GM18508 (cell line): ENCODE measurements around the gene TENT4A.

ENCODE experiments used
- ATAC-seq: cut with Tn5 transposase; IDR thresholded peaks from one replicate; pipeline ENCODE4 v1.9.1; 2021; ENCODE audit warnings: moderate number of reproducible peaks; ENCODE audit not compliant: insufficient read depth, unreplicated experiment

Gene TENT4A

DNA sequence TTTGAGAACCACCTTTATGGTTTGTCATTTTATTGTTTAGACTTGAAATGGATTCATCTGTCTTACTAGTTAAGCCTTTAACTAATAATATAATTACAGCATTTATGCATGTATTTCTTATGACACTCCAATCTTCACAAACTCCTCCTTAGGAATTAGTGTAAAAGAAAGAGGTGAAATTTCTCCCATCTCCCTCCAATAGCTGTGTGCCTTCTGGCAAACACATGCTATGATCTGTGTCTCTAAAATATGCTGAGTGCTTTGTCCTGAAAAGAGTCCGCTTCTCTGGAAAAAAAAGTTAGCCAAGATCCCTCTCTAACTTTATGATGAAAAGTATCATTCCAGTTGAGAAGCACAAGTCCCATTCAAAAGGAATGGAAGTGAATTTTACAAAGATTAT lies 13.9 kb upstream of the TENT4A start:
- no peak for ATAC-seq

DNA sequence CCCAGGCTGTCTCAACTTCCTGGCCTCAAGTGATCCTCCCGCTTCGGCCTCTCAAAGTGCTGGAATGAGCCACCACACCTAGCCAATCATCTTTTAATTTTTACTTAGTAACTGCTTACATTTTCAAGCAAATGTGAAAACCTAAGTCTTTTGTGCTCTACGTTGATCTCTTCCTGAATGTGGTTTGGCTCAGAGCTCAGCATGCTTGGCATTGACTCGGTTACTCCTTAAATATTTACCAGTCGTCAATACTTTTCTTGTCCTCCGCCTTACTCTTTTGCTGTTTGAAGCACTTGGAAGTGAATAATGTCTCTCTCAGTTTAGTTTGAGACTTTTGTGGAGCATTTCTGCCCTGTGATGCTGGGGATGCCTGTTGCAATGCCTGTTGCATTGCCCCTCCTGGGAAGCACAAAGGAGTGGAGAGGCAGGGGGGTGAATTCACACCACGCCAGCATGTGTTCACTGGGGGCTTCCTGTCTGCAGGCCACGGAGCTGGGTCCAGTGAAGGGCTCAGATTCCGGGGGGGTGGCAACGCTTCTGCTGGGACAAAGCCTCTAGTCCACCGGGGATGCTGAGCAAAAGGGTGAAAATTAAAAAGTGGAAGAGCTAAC lies 13.1 kb upstream of the TENT4A start:
- ATAC-seq = no peak

GRCh38 chr5:6700685-6701355 lies 12.4 kb upstream of the TENT4A start:
- ATAC-seq = no peak

DNA sequence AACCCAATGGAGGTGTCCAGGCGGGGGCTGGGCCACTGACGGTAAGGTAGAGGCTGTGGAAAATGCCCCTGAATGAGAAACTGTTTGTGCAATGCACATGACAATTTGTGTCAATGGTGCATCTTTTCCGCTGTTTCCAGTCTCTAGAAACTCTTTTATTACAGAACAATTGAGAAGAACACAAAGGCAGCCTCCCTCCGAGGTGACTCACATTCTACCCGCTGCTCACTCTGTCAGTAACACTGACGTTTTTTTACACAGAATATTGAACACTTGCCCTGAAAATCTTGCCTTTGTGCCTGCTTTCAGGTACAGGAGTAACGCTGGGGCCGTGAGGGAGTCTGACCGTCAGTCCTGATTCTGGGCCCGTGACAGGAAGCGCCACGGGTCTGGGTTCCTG lies 11.7 kb upstream of the TENT4A start:
- ATAC-seq = no peak

GRCh38 chr5:6702633-6703032 lies 10.6 kb upstream of the TENT4A start:
- no peak for ATAC-seq

GRCh38 chr5:6703806-6704205 lies 9.4 kb upstream of the TENT4A start:
- ATAC-seq = no peak

GRCh38 chr5:6704361-6704851 lies 8.8 kb upstream of the TENT4A start:
- no peak for ATAC-seq

DNA sequence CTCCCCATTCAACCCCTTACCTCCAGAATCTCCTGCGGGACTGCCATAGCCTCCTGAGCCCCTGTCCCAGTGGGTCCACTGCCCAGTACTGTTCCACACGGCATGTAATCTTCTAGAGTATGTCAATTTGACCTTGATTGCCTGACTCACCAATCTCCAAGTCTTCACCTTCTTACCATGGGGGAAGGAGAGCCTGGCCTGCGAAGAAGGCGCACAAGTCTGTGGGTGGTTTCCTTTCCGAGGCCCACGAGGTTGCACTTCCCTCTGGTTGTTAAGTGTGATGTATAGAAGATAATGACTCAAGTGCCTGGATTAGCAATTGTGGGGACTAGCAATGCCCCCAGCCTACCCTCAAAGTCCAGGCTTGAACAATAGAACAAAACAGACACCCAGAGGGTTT lies 8.1 kb upstream of the TENT4A start:
- ATAC-seq = peak; percentile 80

GRCh38 chr5:6705959-6706358 lies 7.3 kb upstream of the TENT4A start:
- ATAC-seq = no peak

DNA sequence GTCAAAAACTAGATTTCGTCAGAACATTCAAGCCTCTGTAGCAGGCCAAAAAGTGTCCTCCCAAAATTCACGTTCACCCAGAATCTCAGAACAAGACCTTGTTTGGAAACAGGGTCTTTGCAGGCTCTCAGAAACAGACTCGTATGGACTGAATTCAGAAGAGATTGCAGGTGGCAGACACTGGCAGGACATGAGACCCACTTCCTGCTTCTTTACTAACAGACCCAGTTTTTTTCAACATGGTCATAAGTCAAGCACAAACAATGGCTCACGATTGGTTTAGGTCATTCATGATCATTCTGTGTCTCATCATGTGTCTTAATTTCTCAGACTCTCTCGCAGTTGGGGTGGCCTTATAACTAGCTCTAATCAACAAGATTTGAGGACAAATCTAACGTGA lies 5.4 kb upstream of the TENT4A start:
- ATAC-seq = no peak

- no peak for ATAC-seq
Observed at GRCh38 chr5:6708814-6709213, 4.4 kb upstream of the TENT4A start.

- no peak for ATAC-seq
Observed at GRCh38 chr5:6710070-6710469, 3.2 kb upstream of the TENT4A start.

DNA sequence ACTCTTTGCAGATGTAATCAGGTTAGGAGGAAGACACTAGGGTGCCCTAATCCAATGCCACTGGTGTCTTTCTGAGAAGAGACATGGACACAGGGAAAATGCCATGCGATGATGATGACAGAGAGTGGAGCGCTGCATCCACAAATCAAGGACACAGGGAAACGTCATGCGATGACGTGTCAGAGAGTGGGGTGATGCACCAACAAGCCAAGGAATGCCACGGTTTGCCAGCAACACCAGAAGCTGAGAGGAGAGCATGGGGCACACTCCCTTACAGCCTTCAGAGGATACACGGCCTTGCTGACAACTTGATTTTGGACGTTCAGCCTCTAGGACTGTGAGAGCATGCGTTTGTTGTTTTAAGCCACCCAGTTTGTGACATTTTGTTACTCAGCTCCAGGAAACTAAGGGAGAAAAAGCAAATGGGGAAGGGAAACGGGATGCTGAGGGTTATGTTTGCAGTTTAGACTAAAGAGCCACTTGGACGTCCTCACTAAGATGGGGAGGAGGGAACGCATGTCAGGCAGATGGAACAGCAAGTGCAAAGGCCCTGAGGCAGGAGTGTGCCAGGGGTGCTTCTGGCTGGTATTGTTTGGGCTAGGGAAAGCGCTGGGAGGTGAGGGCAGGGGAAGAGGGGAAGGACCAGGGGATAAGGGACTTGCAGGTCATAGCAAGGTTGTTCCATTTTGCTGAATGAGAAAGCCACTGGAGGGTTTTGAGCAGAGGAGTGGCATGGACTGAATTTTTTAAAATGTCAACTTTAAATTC lies 2.5 kb upstream of the TENT4A start:
- ATAC-seq = no peak

GRCh38 chr5:6711409-6712141 lies 1.7 kb upstream of the TENT4A start:
- ATAC-seq = peak; percentile 23

- ATAC-seq = peak; percentile 6
Observed at GRCh38 chr5:6712142-6712576, 1.1 kb upstream of the TENT4A start.

- peak; percentile 44 for ATAC-seq
Observed at GRCh38 chr5:6712577-6713273, 507 bp upstream of the TENT4A start.

DNA sequence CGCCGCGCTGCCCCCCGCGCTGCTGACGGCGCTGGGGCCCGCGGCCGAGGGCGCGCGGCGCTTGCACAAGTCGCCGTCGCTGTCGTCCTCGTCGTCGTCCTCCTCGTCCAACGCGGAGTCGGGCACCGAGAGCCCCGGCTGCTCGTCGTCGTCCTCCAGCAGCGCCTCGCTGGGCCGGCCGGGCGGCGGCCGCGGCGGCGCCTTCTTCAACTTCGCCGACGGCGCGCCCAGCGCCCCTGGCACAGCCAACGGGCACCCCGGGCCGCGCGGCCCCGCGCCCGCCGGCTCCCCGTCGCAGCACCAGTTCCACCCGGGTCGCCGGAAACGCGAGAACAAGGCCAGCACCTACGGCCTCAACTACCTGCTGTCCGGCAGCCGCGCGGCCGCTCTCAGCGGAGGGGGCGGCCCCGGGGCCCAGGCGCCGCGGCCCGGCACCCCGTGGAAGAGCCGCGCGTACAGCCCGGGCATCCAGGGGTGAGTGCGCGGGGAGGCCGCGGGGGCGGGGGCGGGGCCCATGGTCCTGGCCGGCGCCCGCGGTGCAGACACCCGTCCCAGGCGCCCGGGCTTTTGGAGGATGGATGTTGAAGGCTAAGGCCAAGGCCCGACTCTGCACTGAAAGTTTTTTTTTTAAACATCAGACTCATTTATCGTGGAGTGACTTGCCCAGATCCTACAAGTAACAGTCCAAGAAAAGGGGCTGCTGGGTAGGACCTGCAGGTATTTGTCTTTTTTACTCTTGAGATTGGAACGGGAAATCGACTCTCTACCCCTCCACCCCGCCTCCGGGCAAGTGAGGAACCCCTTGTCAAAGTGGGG lies 1.2 kb downstream of the TENT4A start:
- no peak for ATAC-seq

DNA sequence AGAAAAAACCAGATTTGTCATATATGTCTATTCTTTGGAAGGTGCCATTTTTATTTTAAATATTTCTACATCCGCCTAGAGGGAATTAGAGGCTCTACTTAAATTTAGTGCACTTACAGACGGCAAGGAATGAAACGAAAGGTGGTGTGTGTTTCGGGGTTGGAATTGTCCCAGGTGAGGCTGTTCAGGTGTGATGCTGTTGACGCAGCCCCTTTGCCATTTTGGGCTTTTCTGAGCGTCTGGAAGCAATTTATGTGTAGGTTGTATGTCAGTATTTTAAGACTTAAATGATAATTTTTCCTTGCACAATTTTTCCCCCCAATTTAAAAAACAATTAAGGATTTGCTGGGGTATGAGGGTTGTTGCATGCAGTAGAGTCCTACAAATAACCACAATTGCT lies 2.0 kb downstream of the TENT4A start:
- ATAC-seq = no peak
